Measurements from ENCODE around the gene TPM1.

The TPM1 gene

DNA sequence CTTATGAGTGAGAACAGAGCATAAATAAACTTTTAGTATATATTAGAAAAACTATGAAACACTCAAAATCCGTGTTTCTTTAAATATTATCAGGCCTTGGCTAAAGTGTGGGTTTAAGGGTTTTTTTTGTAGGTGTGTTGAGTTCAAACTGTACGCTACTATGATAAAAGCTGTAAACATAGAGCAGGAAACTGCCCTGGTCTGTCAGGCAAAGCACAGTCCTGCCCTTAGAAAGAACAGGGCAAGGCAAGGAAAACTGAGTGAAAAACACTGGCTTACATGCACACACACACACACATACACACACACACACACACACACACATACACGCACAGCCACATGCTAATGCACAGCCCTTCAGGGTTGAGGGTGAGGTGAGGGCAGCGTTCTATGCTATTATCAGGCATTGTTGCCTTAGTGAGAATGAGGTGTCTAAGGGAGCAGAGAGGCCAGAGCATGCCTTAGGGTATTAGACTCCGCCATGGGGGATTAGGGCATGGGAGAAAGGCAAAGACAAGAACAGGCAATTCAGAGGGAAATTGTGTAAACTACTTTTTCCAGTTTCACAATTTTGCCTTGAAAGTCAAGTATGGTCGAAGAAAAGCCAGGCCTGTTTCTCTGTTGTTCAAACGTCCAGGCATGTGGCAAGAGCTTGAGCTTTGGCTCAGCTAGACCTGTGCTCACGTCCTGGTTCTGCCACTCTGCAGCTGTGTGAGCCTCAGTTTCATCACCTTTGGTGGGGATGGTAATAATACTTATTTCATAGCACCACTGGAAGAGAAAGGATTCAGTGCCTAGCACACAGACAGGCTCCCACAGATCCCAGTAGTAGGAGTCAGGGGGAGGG is 36.3 kb upstream of the TPM1 start:
- TF ChIP-seq, protein P1, sequence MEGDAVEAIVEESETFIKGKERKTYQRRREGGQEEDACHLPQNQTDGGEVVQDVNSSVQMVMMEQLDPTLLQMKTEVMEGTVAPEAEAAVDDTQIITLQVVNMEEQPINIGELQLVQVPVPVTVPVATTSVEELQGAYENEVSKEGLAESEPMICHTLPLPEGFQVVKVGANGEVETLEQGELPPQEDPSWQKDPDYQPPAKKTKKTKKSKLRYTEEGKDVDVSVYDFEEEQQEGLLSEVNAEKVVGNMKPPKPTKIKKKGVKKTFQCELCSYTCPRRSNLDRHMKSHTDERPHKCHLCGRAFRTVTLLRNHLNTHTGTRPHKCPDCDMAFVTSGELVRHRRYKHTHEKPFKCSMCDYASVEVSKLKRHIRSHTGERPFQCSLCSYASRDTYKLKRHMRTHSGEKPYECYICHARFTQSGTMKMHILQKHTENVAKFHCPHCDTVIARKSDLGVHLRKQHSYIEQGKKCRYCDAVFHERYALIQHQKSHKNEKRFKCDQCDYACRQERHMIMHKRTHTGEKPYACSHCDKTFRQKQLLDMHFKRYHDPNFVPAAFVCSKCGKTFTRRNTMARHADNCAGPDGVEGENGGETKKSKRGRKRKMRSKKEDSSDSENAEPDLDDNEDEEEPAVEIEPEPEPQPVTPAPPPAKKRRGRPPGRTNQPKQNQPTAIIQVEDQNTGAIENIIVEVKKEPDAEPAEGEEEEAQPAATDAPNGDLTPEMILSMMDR (IDR thresholded peaks at IDR 0.05; ENCODE audit: low read depth, low read length, missing control alignments), result no peak
- DNase-seq, result no peak
- no peaks in the 10 kb centered on the region for H3K27me3 ChIP-seq (replicated peaks)
- in situ Hi-C loops (cut with HindIII; ENCODE audit: low pct_ligation_motif_present, low sequenced_read_pairs), result no loop called here
- no peak overlapping the region for H3K4me3 ChIP-seq (ENCODE audit: low read depth, low read length)
- no peak overlapping the region for H3K27ac ChIP-seq
- no peaks in the 10 kb centered on the region for H3K36me3 ChIP-seq (replicated peaks)

DNA sequence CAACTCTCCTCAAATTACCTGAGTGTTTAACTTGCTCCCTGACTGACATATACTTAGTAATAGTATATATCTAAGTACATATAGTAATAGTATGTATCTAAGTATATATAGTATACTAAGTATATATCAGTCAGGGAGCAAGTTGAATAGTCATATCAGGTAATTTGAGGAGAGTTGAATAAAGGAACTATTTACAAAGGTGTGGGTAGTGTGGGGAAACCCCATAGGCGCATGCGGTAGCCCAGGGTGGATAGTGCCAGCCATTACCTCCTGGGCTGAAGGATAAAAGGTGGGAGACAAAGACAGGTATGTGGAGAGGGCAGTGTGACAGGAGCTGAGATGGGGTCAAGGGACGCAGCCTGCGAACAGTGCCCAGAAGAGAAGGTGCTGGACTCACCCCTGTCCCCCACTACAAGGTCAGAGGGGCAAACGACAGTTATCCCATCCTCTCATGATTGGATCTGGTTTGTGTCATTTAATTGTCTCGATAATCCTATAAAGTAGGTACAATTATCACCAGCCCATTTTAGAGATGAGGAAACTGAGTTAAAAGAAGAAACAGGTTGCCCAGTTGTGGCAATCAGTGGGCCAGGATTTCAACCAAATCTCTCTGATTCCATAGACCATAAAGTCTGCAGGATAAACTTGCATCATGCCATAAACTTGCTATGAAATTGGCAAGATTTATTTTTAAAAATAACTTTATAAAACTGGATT is 34.1 kb upstream of the TPM1 start:
- no peaks in the 10 kb centered on the region for H3K36me3 ChIP-seq (replicated peaks)
- H3K27me3 ChIP-seq (replicated peaks), result no peaks in the 10 kb centered on the region
- no peak for DNase-seq
- in situ Hi-C loops (cut with HindIII; ENCODE audit: low pct_ligation_motif_present, low sequenced_read_pairs), result no loop called here
- TF ChIP-seq, protein P1 (IDR thresholded peaks at IDR 0.05; ENCODE audit: low read depth, low read length, missing control alignments), result no peak
- H3K4me3 ChIP-seq (ENCODE audit: low read depth, low read length), result no peak overlapping the region
- H3K27ac ChIP-seq, result no peak overlapping the region

DNA sequence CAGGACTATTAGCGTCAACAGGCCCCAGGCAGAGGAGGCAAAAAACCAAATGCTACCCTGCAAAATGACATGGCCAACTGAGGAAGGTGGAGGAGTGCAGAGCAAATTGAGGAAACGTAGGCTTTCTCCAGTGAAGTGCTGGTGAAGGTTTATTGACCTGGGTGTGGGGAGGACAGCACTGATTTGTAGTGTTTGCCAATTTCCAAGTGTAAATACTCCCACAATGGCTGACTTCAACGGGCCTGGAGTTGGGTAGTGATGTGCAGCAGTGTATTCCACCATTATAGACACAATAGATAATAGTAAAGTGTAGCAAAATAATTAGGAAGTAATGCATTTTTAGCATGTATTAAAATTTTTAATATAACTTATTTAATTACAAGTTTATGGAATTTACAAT is 32.2 kb upstream of the TPM1 start:
- TF ChIP-seq, protein P1 (IDR thresholded peaks at IDR 0.05; ENCODE audit: low read depth, low read length, missing control alignments), result no peak
- no peak overlapping the region for H3K4me3 ChIP-seq (ENCODE audit: low read depth, low read length)
- in situ Hi-C loops (cut with HindIII; ENCODE audit: low pct_ligation_motif_present, low sequenced_read_pairs), result no loop called here
- H3K27me3 ChIP-seq (replicated peaks), result no peaks in the 10 kb centered on the region
- H3K27ac ChIP-seq, result no peak overlapping the region
- no peaks in the 10 kb centered on the region for H3K36me3 ChIP-seq (replicated peaks)
- no peak for DNase-seq

DNA sequence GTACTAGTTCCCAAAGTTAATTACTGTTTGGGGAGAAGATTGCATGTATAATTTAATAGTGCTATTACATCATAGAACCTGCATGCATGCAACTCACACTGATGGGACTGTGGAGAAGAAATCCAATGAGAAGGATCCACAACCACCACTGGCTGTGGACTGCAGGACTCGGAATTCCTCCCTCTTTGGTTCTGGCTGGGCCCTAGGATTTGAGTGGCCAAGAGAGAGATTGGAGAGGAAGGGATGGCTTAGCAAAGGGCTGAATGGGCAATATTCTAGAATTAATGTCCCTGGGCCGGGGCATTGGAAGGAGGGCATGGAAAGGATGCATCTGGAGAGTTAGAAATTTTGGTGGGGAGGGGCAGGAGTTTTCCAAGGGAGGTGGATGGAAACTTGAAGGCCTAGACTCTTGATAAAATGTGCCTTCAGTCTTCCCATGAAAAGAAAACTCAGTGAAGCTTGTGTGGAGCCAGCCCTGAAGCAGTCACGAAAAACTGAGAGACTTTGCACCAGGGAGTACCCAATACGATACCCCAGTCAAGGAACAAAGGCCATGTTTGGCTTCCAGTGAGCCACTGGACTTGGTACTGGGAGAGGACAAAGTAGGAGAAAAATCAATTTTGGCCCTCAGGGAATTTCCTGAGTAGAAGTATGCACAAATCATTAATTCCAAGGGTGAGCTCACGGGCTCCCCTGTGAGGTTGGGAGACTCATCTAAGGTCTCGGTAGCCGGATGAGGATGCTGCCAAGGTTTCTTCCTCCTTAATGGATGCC is 31.4 kb upstream of the TPM1 start:
- in situ Hi-C loops (cut with HindIII; ENCODE audit: low pct_ligation_motif_present, low sequenced_read_pairs), result no loop called here
- Histone ChIP-seq H3K27me3 (replicated peaks) (no peaks in the 10 kb centered on the region), H3K4me3 (ENCODE audit: low read depth, low read length) (no peak overlapping the region), H3K36me3 (replicated peaks) (no peaks in the 10 kb centered on the region), H3K27ac (no peak overlapping the region)
- TF ChIP-seq, protein P1 (IDR thresholded peaks at IDR 0.05; ENCODE audit: low read depth, low read length, missing control alignments), result no peak
- no peak for DNase-seq

DNA sequence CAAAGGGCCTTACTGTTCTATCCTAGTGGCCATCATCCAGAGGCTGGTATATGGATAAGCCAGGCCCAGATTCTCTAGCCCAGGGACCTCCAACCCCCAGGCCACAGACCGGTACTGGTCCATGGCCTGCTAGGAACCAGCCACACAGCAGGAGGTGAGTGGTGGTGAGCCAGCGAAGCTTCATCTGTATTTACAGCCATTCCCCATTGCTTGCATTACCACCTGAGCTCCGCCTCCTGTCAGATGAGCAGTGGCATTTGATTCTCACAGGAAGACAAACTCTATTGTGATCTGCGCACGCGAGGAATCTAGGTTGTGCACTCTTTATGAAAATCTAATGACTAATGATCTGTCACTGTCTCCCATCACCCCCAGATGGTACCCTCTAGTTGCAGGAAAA is 30.1 kb upstream of the TPM1 start:
- Histone ChIP-seq H3K36me3 (replicated peaks) (no peaks in the 10 kb centered on the region), H3K4me3 (ENCODE audit: low read depth, low read length) (no peak overlapping the region), H3K27me3 (replicated peaks) (no peaks in the 10 kb centered on the region), H3K27ac (no peak overlapping the region)
- no peak for DNase-seq
- TF ChIP-seq, protein P1 (IDR thresholded peaks at IDR 0.05; ENCODE audit: low read depth, low read length, missing control alignments), result no peak
- in situ Hi-C loops (cut with HindIII; ENCODE audit: low pct_ligation_motif_present, low sequenced_read_pairs), result no loop called here

Measured in brain microvascular endothelial cell (primary cell).